HG02840 (cell line): Measurements from ENCODE around the gene GBP5.

ENCODE experiments used
- ATAC-seq: cut with Tn5 transposase; IDR thresholded peaks from one replicate; pipeline ENCODE4 v1.9.1; 2021; ENCODE audit warnings: mild to moderate bottlenecking, moderate library complexity, moderate number of reproducible peaks; ENCODE audit not compliant: unreplicated experiment, low FRiP score

GBP5 gene

DNA sequence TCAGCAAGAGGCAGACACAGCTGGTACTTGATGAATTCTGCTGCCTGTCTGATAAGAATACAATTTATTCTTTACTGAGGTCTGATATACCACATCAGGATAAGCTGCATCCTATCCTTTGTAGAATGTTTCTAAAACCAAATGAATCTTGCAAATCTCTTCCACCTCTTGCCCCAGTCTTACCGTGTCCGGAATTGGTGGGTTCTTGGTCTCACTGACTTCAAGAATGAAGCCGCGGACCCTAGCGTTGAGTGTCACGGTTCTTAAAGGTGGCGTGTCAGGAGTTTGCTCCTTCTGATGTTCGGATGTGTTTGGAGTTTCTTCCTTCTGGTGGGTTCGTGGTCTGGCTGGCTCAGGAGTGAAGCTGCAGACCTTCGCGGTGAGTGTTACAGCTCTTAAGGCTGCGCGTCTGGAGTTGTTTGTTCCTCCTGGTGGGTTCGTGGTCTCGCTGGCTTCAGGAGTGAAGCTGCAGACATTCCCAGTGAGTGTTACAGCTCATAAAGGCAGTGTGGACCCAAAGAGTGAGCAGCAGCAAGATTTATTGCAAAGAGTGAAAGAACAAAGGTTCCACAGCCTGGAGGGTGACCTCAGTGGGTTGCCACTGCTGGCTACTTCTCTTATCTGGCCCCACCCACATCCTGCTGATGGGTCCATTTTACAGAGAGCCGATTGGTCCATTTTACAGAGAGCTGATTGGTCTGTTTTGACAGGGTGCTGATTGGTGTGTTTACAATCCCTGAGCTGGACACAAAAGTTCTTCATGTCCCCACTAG lies at the start of gene GBP5:
Gene GBP5 (minus strand): TSS at position 592 of the 773 bp plus-strand sequence. CDS start 3,305 bp downstream, outside the sequence.
- ATAC-seq: peak; percentile 71

DNA sequence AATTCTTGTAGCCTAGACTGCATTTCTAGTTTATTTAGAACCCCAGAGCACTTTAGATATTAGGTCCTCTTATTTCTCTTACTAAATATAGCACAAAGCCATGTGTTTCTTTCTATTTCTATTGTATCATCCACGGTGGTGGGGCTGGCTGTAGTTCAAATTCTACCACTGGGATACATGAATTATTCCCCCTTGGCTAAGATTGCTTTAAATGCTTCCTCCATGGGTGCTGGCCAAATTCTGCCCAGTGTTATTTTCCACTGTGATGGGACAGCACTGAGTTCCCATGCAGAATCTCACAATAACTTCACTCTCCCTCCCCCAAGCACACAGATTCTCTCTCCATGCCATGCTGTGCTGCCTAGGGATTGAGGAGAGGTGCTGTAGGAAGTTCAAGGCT lies 49.7 kb upstream of the GBP5 start:
- no peak for ATAC-seq

DNA sequence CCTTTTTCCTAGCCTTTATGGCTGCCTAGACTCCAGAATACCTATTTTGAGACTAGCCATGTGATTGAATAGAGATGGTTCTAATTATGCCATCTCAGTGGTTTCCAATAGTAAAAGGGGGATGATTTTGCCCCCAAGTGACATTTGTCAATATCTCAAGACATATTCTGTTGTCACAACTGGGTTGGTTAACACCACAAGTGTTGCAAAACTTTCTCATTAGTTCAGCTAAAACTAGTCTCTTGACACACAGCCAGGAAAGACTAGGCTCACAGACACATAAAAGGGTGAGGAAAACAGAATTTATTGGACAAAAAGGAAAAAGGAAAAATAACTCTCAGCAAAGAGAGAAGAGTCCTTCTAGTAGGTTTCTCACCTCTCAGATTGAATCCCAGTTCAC lies 39.9 kb upstream of the GBP5 start:
- ATAC-seq: no peak

GRCh38 chr1:89311757-89312156 lies 39.1 kb upstream of the GBP5 start:
- ATAC-seq: no peak

DNA sequence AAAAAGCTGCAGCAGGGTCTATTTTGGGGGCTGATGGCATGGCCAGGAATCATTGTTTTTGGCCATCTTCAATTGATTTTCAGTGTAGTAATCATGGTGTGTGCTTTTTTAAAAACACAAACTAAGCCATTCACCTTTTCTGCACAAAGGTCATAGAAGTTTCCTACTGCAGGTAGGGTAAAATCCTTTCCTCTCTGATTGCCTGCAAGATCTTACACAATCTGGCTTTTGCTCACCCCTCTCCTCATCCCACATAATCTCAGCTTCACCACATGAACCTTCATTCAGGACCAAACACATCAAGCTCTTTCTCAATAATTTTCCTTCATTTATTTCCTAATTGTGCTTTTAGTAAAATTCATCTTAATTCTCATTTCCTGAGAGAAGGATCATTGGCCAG lies 38.3 kb upstream of the GBP5 start:
- no peak for ATAC-seq

DNA sequence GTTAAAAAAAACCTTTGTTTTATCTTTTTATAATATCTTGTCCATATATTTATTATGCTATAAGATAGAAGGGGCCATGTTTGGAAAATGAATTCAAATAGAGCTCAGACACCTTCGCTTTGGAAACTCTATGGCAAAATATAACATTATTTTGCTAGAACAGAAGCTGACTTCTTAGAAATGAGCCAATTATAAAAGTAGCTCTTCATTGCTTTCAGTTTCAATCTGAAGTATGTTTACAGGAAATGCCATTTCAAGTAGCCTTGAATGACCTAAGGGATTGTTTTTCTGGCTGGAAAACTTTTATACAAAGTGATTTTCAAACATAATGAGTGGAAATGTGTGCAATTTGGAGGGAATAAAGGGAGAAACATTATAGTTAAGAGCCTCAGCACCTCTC lies 37.8 kb upstream of the GBP5 start:
- ATAC-seq: no peak

- ATAC-seq: no peak
These were observed 37.2 kb upstream of the GBP5 start for GRCh38 chr1:89309828-89310227.

- no peak for ATAC-seq
These were observed 33.6 kb upstream of the GBP5 start for GRCh38 chr1:89306273-89306672.

DNA sequence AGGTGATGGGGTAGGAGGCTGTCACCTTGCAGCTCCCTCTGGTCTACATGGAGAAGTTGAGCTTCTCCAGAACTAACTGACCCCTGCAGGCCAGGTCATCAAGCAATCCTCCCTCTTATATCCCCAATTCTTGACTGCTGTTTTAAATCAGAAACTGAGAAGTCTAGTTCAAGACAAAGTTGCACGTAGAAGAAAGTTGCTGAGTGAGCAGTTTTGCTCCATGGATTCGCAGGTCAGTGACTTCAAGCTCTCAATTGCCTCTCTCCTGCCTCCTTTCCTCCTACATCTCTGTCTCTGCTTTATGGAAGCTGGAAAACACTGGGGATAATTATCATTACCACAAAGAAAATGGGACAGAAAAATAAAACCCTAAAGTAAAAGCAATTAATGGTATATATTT lies 32.8 kb upstream of the GBP5 start:
- ATAC-seq: no peak

- no peak for ATAC-seq
These were observed 32.0 kb upstream of the GBP5 start for GRCh38 chr1:89304572-89305230.

- ATAC-seq: no peak
These were observed 30.2 kb upstream of the GBP5 start for GRCh38 chr1:89302697-89303332.

DNA sequence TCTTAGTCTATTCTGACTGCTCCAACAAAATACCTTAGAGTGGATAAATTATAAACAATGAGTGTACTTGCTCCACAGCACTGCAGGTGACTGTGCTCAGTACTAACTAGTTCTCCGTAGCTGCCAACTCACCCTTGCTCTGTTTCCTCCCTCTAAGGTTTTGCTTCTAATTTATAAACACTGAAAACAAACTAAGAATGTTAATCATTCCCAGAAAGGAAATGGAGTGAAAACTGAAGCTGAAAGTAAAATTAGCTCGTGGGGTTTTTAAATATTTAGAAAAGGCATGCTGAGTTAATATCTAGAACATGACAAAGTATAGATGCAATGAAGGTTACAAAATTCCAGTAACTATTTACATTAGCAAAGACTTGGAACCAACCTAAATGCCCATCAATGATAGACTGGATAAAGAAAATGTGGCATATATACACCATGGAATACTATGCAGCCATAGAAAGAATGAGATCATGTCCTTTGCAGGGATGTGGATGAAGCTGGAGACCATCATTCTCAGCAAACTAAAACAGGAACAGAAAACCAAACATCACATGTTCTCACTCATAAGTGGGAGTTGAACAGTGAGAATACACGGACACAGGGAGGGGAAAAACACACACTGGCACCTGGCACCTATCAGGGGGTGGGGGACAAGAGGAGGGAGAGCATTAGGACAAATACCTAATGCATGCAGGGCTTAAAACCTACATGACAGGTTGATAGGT lies 27.2 kb upstream of the GBP5 start:
- peak; percentile 89 for ATAC-seq

DNA sequence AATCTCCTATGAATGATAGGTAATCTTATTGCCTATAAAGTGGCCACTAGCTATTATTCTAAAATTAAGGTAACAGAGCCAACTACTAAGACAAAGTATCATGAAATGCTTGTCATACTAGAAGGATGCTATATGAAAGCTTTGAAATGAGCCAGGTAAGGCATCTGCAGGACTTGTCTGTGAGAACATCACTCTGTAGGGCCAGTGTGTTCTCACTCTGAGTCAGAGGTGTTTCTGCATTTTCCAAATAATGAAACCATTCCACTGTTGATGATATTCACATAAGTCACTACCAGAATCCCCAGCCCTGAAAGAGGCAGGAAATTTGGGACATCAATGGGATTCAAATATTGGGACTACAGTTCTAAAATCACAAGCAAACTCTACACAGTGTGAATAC lies 25.8 kb upstream of the GBP5 start:
- ATAC-seq: no peak

DNA sequence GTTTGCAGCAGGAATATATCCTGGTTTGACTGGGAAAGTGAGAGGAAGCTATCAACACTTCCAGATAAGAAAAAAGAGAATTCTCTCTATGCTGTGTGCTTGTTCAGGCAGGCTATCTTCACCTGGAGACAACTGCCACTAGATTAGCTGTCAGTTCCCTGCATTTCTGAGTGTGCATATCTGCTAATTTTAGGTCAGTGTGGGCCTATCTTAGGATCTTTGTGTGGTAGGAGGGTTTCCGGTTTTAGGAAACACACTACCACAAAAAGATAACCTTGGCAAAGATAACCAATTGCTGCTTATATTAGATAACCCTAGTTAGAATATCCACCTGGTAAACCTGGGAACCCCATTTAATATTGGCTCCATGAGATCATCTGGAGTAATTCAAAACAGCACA lies 22.5 kb upstream of the GBP5 start:
- no peak for ATAC-seq

DNA sequence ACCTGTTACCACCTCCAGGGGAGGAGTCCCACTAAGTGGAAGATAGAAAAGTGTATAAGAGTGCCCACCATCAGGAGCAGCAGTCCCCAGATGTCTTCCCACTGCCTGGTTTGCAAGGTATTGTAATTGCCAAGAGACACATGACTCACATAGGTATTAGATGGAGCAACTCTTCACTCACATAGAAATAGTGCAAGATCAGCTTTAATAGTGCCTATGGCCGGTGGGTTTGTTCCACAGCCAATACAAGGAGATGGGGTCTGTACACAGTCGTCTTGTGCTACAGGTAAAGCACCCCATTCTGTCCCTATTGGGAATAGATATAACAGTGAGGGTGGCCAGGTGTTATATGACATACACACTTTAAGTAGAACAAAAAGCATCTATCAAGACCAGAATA lies 18.6 kb upstream of the GBP5 start:
- no peak for ATAC-seq

DNA sequence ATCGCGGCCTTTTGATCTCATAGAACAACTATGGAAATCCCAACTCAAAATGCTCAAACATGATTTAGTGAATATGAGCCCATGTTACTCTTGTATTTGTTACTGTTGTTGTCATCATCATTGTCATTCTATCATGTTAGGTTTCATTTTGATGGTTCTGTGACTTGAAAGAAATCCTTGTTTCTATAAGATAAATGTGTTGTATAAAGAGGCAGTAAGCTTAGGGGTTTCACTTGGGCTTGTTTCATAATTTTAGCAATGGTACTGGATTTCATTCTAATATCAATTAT lies 15.3 kb upstream of the GBP5 start:
- ATAC-seq: no peak

DNA sequence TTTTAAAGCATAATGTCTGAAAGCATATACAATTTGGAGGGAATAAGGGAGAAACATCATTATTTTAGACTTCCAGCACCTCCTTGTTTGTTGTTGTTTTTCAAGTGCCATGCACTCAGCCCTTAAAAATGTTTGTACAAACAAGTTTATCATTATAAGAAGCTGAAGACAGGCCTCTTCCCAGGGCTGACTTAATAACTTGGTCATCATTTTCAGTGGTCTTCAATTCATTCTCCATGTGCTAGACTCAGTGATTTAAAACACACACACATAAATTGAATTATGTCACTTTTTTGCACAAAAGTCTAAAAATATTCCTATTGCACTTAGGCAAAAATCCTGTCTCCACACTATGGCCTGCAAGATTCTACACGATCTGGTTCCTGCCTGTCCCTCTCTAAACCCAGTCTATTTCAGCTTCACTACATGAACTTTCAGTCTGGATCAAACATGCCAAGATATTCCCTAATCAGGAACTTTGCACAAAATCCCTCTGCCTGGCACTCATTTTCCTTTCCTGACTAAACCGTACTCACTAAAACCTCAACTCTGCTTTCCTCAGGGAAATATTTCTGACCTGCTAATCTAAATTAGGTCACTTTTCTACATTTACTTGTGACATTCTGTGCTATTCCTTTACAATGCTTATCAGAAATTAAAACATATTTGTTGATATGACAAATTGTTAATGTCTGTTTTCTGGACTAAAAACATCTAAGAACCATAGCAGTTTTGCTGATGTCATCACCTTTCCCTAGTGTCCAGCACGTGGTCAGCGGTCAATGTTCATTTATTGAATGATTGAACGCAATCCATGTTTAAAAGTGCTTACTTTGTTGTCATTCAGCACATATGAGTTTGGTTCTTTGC lies 14.8 kb upstream of the GBP5 start:
- ATAC-seq: peak; percentile 27

DNA sequence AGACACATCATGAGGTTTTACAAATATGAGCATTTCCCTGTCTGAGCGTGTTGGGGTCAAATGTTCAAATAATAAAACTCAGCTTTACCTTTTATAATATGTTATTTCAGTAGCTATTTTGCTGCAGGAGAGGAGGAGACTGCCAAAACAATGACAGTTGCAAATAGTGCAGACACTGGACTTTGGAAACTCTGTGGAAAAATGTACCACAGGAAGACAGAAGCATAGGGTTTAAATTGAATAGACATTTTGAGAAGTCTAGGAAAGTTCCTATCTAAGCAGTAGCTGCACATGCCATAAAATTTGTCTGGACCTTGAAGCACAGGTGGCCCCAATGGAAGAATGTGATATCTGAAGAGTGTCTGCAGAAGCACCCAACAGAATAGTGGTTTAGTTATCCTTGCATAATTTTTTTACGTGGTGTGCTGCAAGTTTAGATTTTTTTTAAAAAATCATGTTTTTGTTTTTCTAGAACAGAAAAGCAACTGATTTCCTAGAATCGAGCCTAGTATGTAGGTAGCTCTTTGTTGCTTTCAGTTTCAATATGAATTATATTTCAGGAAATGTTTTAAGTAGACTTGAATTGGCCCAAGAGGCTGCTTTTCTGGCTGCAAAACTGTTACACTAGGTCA lies 14.0 kb upstream of the GBP5 start:
- ATAC-seq: peak; percentile 93

DNA sequence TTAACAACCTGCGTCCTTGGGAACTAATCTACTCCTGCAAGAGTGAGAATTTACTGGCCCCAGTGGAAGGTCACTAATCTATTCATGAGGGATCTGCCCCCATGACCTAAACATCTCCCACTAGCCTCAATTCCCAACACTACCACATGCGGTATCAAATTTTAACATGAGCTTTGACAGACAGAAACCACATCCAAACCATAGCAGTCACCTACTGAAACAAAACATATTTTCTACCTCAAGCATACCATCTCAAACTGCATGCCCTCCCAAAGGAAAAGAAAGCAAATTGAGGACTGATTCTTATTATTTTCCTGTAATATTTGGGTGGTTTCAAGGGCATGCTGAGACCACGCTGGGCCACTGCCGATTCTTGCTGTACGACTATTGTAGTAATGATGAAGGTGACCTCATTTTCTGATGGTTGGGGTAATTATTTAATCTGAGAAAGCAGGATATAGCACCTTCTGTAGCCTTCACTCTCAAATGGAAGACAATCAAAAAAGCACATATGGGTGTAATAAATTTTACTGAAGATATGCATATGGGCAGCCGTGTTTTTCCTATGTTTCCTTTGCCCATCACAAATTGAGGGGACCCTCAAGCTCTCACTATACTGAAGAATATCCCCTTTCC lies 13.2 kb upstream of the GBP5 start:
- no peak for ATAC-seq
